HTR-8/SVneo (cell line): ENCODE results near the gene RETN.

ENCODE experiments used
- DNase-seq: peaks from one replicate; pipeline ENCODE4 v3.0.0; 2011; ENCODE audit warnings: low spot score, mixed read lengths; ENCODE audit not compliant: insufficient read length
- FAIRE-seq: peaks from 2 replicates; lab custom pipeline; 2011; peaks lifted over from hg19 to GRCh38; lab: Jason Lieb, UNC

RETN gene

GRCh38 chr19:7680606-7681339 is 11.9 kb downstream of the RETN start, which contains the start of gene TRAPPC5:
TSS of gene TRAPPC5 (plus strand) at chr19:7680833. CDS start at chr19:7682254, 1,421 bp downstream.
- DNase-seq: peak; percentile 91

GRCh38 chr19:7681340-7682174 is 12.7 kb downstream of the RETN start:
- FAIRE-seq: no peak
- DNase-seq: peak; percentile 57

More at GRCh38 chr19:7680606-7681339, 11.9 kb downstream of the RETN start, which contains the start of gene TRAPPC5:
- FAIRE-seq: peak; percentile 69

GRCh38 chr19:7682175-7682855 is 13.5 kb downstream of the RETN start:
- peak; percentile 16 for FAIRE-seq
- no peak for DNase-seq

- FAIRE-seq: no peak
- no peak for DNase-seq
Observed at GRCh38 chr19:7685546-7686445, 16.9 kb downstream of the RETN start.

- no peak for FAIRE-seq
- DNase-seq: no peak
Observed at GRCh38 chr19:7687177-7687576, 18.3 kb downstream of the RETN start.

GRCh38 chr19:7689165-7689564 is 20.3 kb downstream of the RETN start:
- FAIRE-seq (no peak), DNase-seq (no peak)

- DNase-seq (no peak), FAIRE-seq (peak; percentile 91)
Observed at GRCh38 chr19:7690779-7691258, 22.0 kb downstream of the RETN start.

GRCh38 chr19:7691497-7691896 is 22.6 kb downstream of the RETN start:
- FAIRE-seq (no peak), DNase-seq (no peak)

GRCh38 chr19:7692417-7693088 is 23.7 kb downstream of the RETN start:
- no peak for FAIRE-seq
- no peak for DNase-seq

GRCh38 chr19:7694499-7694898 is 25.6 kb downstream of the RETN start:
- FAIRE-seq (no peak), DNase-seq (no peak)

- FAIRE-seq (no peak), DNase-seq (no peak)
Observed at GRCh38 chr19:7697721-7698287, 29.0 kb downstream of the RETN start.

- DNase-seq (no peak), FAIRE-seq (no peak)
Observed at GRCh38 chr19:7698583-7698982, 29.7 kb downstream of the RETN start.

GRCh38 chr19:7699003-7699402 is 30.2 kb downstream of the RETN start:
- FAIRE-seq: no peak
- no peak for DNase-seq

GRCh38 chr19:7699417-7700401 is 30.9 kb downstream of the RETN start:
- FAIRE-seq: no peak

GRCh38 chr19:7701049-7701653 is 32.3 kb downstream of the RETN start:
- DNase-seq (no peak), FAIRE-seq (no peak)

More at GRCh38 chr19:7699417-7700401, 30.9 kb downstream of the RETN start:
- DNase-seq: no peak

- DNase-seq: no peak
- no peak for FAIRE-seq
Observed at GRCh38 chr19:7701654-7702457, 33.0 kb downstream of the RETN start, which contains the start of gene FCER2. TSS of gene FCER2 (minus strand) at chr19:7702131. CDS start at chr19:7699760, 2,371 bp downstream.
